ENCODE results near the gene ANKRD55.

Gene ANKRD55

GRCh38 chr5:56072863-56073766 lies 160.0 kb downstream of the ANKRD55 start:
- no peak for FAIRE-seq

- no peak for FAIRE-seq
These were observed 161.7 kb downstream of the ANKRD55 start for GRCh38 chr5:56071470-56071869.

GRCh38 chr5:56070851-56071465 lies 162.2 kb downstream of the ANKRD55 start:
- FAIRE-seq, result no peak

- FAIRE-seq, result no peak
These were observed 163.4 kb downstream of the ANKRD55 start for GRCh38 chr5:56069652-56070226.

GRCh38 chr5:56066931-56067450 lies 166.1 kb downstream of the ANKRD55 start:
- no peak for FAIRE-seq

GRCh38 chr5:56064984-56065383 lies 168.1 kb downstream of the ANKRD55 start:
- FAIRE-seq, result no peak

- FAIRE-seq, result no peak
These were observed 172.6 kb downstream of the ANKRD55 start for GRCh38 chr5:56060276-56061110.

- FAIRE-seq, result no peak
These were observed 173.3 kb downstream of the ANKRD55 start for GRCh38 chr5:56059854-56060253.

GRCh38 chr5:56056875-56057274 lies 176.3 kb downstream of the ANKRD55 start:
- no peak for FAIRE-seq

GRCh38 chr5:56055859-56056258 lies 177.3 kb downstream of the ANKRD55 start:
- FAIRE-seq, result no peak

- FAIRE-seq, result no peak
These were observed 177.8 kb downstream of the ANKRD55 start for GRCh38 chr5:56055287-56055686.

GRCh38 chr5:56054666-56055065 lies 178.5 kb downstream of the ANKRD55 start:
- no peak for FAIRE-seq

GRCh38 chr5:56053363-56053762 lies 179.8 kb downstream of the ANKRD55 start:
- FAIRE-seq, result no peak

GRCh38 chr5:56052735-56053134 lies 180.4 kb downstream of the ANKRD55 start:
- FAIRE-seq, result no peak

- FAIRE-seq, result no peak
These were observed 182.4 kb downstream of the ANKRD55 start for GRCh38 chr5:56050551-56051255.
